Posterior cingulate gyrus (tissue), 11 donors: ENCODE results near the gene PPP3CB.
A peak's percentile ranks its signal among the peaks of the same experiment; 100 is the strongest.

Experiments used
- DNase-seq, 10 donors: peaks; one replicate each; pipeline versions ENCODE4 v3.0.0 to v3.0.0-alpha.2; 2020 to 2021; ENCODE audit warnings: mixed read lengths in 3 of 10
- intact Hi-C: fragments of 100-400 bp; cut with DNase I; formaldehyde crosslinking; loops from one replicate; pipeline ENCODE4 v1.15.1; 2023

PPP3CB gene

DNA sequence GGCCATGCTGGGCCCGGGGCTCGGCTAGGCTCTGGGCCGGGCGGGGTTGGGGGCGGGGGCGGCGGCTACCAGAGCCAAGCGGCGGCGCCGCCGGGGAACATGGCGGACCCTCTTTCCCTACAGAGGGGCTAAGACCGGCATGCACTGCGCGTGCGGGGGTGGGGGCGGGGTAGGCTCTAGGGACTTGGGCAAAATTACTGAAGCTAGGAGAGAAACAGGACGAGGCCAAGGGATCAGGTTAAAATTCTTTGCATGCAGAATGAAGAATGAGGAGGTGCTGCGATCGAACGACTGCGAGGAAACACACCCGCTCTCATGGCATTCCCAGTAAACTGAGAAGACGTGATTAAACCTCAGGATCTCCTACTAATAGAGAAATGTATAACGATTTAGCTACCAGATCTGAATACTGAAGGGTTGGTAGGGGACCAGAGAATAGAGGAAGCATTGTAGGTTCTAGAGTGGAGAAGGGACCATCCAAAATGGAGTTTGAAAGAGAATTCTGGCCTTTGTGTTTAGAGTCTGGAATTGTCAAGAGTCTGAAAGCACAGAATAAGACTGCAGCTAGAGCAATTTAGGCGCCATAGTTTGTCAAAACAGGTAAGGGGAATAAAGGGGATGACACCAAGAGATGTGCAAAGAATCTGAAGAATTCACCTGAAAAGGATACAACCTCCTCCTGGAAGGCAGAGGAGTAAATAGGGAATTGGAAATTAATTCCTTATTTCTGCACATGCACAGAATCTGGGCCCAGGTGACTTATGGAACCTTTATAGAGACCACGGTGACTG is at the start of gene PPP3CB:
Gene PPP3CB (minus strand): TSS at position 141 of the 791 bp plus-strand sequence. CDS start 135 bp downstream, at position 6.
- intact Hi-C loops: loop anchor here (5.0 to 10.0 kb wide), 2 partner anchors 84 to 241 kb away; partner anchors contain the start of genes ANXA7 and MRPS16
- DNase-seq: peak; percentile 74 to 95 (median 79)

DNA sequence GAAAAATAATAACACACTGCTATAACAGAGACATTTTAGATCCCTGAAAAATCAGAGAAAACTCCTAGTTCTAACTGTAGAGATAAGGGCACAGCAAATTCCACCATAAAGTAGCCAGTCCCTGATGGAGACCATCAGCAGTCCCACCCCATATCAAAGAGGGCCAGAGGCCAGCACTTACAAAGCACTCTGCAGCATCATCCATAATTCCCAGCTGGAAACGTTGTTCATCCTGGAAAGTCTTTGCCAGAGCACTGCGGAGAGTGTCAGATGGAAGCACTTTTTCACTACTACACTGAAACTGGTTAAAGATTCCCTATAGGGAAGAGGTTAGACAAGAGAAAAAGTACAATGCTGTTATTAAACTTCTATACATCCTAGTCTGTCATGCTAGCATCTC is 49.5 kb upstream of the PPP3CB start:
- intact Hi-C loops: no loop called here
- no peak for DNase-seq

DNA sequence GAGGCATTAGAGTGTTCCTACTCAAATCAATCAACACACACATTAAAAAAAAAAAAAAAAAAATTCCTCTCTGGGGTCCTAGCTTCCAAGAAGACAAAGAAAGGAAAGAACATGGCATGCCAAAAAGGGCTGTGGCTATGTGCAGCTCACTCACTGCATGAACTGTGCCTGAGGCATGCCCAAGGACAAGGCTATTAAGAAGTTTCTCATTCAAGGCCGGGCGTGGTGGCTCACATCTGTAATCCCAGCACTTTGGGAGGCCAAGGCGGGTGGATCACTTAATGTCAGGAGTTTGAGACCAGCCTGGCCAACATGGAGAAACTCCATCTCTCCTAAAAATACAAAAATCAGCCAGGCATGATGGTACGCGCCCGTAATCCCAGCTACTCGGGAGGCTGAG is 41.9 kb upstream of the PPP3CB start:
- no peak for DNase-seq
- intact Hi-C loops: no loop called here

DNA sequence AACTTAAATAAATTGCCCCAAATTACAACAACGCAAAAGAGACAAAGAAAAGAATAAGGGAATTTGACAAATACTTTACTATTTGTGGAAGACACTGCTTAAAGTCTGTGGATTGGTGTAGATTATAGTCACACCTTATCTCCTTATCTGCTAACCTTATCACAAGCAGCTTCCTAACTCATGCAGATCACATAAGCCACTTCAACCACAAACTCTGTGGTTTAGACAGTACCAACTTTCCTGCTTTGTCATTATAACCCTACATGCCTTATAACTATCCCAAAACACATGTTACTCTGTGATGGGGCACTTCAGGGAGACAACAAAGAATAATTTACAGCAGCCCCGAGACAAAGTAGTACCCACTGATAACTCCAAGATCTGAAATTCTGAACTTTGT is 41.5 kb upstream of the PPP3CB start:
- DNase-seq: no peak
- intact Hi-C loops: no loop called here

DNA sequence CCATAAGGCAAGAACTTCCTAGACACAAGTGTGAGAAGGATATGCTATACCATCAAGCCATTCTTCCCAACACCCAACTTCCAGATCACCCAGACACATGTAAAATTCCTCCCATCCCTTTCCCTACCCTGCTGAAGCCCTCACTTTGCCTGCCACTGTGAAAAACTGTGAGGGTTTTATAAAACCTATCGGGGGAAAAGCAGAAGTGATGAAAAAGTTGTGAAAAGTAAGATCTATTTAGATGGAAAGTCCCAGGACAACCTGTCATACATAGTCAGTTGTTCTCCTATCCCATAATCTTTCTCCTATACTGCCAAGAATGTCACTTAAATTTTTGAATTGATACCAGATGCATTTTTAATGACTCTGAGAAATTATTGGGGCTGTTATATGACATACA is 39.0 kb upstream of the PPP3CB start:
- intact Hi-C loops: no loop called here
- DNase-seq: no peak

DNA sequence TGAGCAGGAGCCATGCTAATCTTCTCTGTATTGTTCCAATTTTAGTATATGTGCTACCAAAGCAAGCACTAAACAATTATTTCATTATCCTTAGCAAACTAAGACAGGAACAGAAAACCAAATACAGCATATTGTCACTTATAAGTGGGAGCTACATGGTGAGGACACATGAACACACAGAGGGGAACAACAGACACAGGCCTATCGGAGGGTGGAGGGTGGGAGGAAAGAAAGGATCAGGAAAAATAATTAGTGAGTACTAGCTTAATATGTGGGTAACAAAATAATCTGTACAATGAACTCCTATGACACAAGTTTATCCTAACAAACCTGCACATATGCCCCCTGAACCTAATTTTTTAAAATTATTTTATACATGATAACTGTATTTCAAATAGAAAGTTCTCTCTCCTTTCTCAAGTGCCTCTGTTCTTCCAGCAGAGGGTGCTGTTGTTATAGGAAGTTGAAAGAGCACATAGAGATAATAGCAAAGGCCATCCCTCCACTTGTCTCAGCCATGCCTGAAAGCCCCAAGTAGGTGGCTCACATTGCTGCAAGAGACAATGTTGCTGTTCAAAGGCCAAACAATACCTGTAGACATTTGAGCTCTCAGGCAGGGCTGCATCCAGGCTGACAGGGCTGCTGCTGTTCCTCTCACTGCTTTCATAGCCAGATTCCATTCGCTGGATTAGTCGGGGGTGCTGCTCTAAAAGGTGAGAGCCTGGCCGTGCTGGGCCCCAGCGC is 33.4 kb upstream of the PPP3CB start:
- intact Hi-C loops: loop anchor here (1.0 to 5.0 kb wide), 2 partner anchors 98 to 115 kb away; no protein-coding TSS in a partner anchor
- peak in 3 of 10 donors; percentile 16 to 44 (median 18) for DNase-seq

DNA sequence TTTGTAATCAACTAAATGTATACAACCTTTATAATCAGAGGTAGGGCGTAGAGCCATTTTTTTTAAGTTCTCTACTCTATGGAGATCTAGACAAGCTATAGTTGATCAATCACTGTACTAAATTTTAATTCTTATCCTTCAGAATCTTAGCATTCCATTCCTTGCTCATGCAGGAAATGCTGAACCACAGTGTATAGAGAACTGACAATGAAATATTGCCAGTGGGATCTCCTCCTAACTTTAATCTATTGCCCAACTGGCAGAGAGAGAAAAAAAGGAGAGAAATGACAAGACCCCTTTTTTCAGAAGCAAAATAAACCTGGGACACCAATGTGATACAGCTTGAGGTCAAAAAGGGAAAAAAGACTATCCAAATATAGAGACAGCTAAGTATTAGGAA is 26.4 kb upstream of the PPP3CB start:
- intact Hi-C loops: no loop called here
- DNase-seq: no peak

DNA sequence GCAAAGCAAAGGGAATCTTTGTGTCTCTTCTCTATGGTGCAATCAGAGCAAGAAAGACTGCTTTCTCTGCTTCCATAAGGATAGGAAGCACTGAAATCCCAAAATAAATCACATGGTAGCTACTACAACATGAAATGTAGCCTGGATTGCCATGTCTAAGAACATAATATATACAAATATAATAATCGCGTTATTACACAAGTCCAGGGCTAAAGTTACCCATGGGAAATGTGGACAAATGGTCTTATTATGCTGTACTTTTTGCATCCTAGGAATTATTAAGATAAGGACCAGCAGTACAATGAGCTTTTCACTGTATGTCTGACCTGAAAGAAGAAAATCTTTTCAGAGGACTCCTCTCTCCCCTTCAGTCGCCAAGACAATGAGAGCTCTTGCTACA is 23.5 kb upstream of the PPP3CB start:
- intact Hi-C loops: no loop called here

DNA sequence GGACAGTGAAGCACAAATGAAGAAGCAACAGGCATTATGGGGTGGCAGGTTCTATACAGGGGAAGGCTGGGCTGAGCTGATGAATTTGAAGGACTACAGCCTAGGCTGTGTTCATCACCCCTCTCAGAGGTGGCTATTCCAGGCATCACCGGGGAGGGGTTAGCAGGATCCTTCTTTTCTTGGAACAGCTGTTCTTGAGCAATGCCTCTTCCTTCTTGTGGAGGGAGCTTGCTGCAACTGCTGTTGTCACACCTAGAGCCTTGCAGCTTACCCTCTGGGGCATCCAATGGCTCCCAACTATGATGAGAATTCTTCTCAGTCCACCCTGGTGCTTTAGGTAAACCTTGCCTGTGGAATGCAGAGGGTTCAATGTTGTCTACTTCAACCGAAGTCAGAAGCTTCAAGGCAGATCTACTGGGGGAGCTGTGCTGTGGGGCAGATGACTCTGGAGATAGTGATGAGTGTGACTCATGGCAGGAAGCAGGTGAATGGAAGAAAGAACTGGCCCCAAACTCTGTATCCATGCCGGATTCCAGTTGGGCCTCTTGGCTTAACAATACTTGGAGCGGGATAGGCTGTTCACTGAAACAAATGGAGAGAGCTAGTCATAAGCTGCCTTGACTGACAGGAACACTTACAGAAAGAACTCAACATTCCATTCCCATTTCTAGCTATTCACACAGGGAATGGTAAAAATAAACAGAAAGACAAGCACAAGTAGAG is 21.5 kb upstream of the PPP3CB start:
- intact Hi-C loops: no loop called here
- DNase-seq: no peak

More for the DNA sequence above, 23.5 kb upstream of the PPP3CB start:
- no peak for DNase-seq

DNA sequence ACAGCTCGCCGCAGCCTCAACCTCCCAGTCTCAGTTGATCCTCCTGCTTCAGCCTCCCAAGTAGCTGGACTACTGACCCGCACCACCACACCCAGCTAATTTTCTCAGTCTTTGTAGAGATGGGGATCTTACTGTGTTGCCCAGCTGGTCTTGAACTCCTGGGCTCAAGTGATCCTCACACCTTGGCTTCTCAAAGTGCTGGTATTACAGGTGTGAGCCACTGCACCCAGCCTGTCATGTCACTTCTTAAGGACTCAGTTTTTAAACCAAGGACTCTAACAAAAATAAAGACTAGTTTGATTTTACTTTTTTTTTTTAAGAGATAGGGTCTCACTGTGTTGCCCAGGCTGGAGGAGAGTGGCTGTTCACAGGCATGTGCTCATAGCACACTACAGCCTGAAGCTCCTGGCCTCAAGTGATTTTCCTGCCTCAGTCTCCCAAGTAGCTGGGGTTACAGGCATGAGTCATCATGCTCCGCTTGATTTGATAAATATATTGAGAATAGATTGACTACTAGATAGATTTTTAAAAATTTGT is 16.5 kb upstream of the PPP3CB start:
- DNase-seq: no peak
- intact Hi-C loops: no loop called here

DNA sequence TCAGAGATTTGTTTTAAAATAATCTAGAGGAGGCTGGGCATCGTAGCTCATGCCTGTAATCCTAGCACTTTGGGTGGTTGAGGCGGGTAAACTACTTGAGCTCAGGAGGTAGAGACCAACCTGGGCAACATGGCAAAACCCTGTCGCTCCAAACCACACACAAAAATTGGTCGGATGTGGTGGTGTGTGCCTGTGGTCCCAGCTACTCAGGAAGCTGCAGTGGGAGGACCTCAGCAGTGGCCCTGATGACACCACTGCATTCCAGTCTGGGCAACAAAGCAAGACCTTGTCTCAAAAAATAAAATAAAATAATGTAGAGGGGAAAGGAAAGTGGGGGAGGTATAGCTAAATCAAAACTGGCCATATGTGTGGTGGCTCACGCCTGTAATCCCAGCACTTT is 13.9 kb upstream of the PPP3CB start:
- DNase-seq: no peak
- intact Hi-C loops: no loop called here

DNA sequence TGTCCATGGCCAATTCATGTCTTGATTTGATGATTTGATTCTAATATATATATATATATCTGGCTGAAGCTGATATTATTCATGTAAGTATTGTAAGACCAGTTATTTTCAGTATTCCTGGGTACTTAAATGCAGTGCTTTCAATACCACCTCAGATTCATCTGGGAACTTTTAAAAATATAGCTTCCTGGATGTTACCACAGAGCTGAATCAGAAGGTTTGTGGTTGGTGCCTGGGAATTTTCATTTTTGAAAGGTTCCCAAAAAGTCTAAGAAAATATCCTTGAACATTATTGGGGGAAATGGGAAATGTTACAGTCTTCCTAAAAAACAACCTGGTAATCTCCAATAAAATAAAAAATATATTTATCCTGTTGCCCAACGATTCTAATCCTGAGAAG is 10.7 kb upstream of the PPP3CB start:
- DNase-seq: no peak
- intact Hi-C loops: no loop called here

DNA sequence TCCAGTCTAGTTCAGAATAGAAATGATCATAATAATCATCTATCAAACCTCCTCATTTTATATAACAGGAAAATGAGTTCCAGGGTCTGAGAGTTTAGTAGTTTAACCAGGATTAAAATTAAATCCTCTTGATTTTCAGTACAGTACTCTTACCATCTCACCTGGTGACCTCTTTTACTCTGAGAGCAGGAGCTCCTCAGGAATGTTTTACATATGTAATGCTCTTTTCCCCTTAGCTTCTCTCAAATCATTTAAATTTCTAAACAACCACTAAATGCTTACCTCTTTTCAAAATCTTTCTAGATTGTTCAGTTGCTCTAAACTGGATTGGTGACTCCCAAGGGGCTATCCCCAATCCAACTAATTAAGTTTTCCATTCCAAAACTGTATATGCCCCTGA is 10.2 kb upstream of the PPP3CB start:
- intact Hi-C loops: no loop called here
- DNase-seq: no peak

DNA sequence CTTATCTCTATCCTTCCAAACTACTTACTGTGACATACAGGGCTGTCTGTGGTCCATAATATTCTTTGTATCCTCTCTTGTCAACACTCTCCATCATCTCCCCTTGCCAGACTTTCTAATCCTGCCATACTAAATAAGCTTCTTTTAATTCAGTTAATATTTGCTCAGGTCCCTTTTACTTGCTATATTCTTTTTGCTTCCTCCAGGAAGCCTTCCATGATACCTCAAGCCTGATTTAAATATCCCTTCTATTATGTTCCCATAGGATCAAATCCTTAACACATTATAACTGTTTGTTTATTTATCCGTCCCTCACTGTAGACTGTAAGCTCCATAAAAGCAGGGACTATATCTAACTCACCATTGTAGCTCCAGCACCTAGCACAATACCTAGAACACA is 7.2 kb upstream of the PPP3CB start:
- no peak for DNase-seq
- intact Hi-C loops: no loop called here

DNA sequence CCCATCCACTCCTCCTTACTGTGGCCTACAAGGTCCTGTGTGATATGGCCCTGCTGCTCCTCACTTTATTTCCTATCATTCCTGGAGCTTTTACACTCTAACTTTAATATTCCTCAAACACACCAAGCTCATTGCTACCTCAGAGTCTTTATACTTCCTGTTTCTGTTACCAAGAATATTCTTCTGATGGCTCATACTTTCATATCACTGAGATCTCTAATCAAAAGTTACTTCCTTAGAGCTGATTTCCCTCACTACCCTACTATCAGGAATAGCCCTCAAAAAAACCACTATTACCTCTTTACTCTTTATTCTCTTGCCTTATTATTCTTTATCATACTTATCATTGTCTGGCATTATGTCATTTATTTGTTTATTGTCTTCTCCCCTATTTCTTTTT is 5.8 kb upstream of the PPP3CB start:
- DNase-seq: no peak
- intact Hi-C loops: no loop called here

DNA sequence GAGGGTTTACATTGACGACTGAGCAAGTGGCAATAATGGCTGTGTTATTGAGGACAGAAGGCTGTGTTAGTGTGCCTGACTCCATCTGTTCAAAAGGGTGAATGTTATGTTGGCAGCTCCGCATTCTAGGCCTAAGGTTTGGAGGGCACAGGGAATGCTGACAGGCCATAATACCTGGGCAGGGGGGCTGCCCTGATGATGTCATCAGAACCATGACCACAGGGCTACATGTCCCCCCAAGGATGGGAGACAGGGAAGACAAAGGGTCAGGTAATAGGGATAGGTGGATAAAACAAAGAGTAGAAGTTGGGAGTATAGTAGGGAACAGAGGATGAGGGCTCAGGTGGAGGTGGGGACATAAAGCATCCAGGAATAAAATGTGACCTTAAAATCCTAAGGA is 1.8 kb upstream of the PPP3CB start:
- no peak for DNase-seq
- intact Hi-C loops: loop anchor here (5.0 to 10.0 kb wide), 2 partner anchors 85 to 243 kb away; partner anchors contain the start of genes ANXA7 and MRPS16

DNA sequence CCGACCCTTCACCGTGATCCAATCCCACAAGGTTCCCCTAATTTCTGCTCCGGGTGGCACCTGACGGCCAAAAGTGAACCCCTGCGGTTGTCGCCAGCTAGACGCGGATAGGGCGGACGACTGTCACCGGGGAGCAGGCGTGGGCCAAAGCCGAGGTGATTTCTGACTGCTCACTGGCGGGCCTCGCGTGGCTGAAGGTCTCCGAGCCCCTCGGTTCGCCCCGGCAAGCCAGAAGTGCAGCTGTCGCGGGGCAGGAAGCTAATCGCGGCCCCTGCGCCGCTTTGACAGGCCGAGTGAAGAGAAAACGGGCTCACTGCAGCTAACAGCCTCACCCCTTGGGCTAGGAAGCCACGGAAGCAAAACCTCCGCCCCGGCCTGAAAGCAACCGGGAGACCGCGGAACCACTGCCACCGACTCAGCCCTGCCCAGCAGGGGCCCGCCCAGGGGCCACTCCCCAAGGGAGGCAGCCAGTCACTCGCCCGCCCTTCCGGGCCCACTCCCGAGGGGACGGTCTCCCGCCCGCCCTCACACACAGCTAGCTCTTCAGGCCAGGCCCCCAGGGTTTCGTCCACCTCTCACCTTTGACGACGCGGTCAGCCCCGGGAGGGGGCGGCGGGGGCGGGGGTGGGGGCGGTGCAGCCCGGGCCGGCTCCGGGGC is 469 bp downstream of the PPP3CB start:
- intact Hi-C loops: loop anchor here (5.0 to 10.0 kb wide), 2 partner anchors 83 to 241 kb away; partner anchors contain the start of genes ANXA7 and MRPS16

DNA sequence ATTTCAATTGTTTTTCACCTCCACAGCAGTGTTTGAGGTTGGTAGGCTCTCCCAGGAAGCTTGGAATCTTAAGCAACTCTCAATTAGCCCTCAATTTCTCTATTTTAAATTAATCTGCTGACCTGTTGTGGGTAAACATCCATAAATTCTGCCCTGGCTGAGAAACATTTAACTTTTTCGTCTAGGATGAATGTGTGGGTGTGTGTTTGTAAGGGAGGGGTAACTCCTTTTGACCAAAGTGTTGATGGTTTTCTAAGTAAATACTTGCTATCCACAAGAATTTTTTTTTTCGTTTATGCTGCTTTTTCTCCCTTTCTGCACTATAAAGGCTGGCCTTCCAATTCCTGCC is 973 bp downstream of the PPP3CB start:
- no peak for DNase-seq
- intact Hi-C loops: loop anchor here (5.0 to 10.0 kb wide), 2 partner anchors 83 to 240 kb away; partner anchors contain the start of genes ANXA7 and MRPS16

More for the DNA sequence above, 469 bp downstream of the PPP3CB start:
- peak; percentile 57 to 96 (median 74) for DNase-seq

DNA sequence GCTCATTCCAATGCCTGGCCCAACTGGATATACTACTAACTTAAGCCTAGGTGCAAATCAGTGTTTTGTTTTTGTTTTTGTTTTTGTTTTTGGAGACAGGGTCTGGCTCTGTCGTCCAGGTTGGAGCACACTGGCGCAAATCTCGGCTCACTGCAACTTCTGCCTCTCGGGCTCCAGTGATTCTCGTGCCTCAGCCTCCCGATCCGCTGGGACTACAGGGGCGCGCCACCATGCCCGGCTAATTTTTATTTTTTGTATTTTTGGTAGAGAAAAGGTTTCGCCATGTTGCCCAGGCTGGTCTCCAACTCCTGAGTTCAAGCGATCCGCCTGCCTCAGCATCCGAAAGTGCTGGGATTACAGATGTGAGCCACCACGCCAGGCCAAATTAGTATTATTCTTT is 1.6 kb downstream of the PPP3CB start:
- intact Hi-C loops: loop anchor here (10.0 kb wide), 1 partner anchor 239 kb away; the partner anchor contains the start of gene MRPS16
- DNase-seq: no peak

DNA sequence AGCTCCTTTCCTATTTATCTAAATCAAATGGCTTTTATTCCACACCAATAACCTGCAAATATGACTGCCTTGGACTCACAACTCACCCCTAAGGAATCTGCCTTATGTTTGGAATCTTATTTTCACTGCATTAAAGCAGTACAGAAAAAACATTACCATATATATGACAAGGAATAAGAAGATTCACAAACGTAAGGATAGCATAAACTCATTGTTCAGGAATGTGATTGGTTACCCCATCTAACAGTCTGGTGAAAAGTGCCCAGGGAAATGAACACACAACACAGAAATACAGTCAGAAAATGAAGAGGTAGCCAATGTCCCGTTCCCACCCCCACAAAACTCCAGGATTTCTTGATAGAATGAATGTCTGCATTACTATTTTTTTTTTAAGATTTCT is 2.0 kb downstream of the PPP3CB start:
- DNase-seq: no peak
- intact Hi-C loops: loop anchor here (10.0 kb wide), 1 partner anchor 239 kb away; the partner anchor contains the start of gene MRPS16
